HCT116 (cell line): Measurements from ENCODE around the gene GALK2. TPM values are rescaled to one million over a fixed set of nuclear protein-coding genes. Genes with fewer than 3 reads are reported as not detected.

Source experiments
- ATAC-seq: fragments of 200-7000 bp; cut with Tn5 transposase; 2 replicates; pipeline ENCODE4 v1.9.1; 2020; ENCODE audit warnings: mild to moderate bottlenecking, moderate library complexity
- BruUV-seq: library from RNA; stranded (reverse); fragments of 400-500 nt; replicated peaks from 2 replicates; lab custom pipeline; 2021; lab: Mats Ljungman, UMichigan
- CTCF ChIA-PET: fragments of 300-600 bp; sonication (Branson Sonifier 250); formaldehyde crosslinking; loops from one replicate; lab custom pipeline; 2021; ENCODE audit warnings: antibody characterized with exemption; lab: Charles Lee
- POLR2A ChIA-PET: fragments of 300-600, 350-600 bp; sonication (Branson Sonifier 250); formaldehyde crosslinking; loops from one replicate; lab custom pipeline; 2021; ENCODE audit warnings: antibody characterized with exemption; lab: Charles Lee
- RAD21 ChIA-PET, 2 experiments: fragments of 300-600 bp; sonication (Branson Sonifier 250); formaldehyde crosslinking; loops; one replicate each; lab custom pipeline; 2023; ENCODE audit warnings: low total read pairs in 2 of 2; ENCODE audit not compliant: uncharacterized antibody in 2 of 2, unreplicated experiment in 2 of 2, low non-redundant PET in 1 of 2; lab: Charles Lee
- DNase-seq: peaks from one replicate; pipeline ENCODE4 v3.0.0-alpha.2; 2010; ENCODE audit warnings: low read depth, low spot score
- H2AFZ ChIP-seq: fragments of 200-600 bp; shearing (Covaris generic), sonication (generic); 2 replicates; pipeline ENCODE4 v1.6.1; 2017; ENCODE audit warnings: low read depth, mixed run types, mixed read lengths, antibody characterized with exemption, low read length; ENCODE audit not compliant: poor library complexity, severe bottlenecking
- H3K27ac ChIP-seq: 2 replicates; pipeline ENCODE4 v1.5.1; 2012; ENCODE audit warnings: low read depth, low read length
- H3K27me3 ChIP-seq: fragments of 200-600 bp; sonication (generic); 2 replicates; pipeline ENCODE4 v1.6.1; 2016; ENCODE audit warnings: mixed run types, low read length, mixed read lengths; ENCODE audit not compliant: insufficient read depth
- H3K36me3 ChIP-seq, 2 experiments: fragments of 200-500 bp in 1 of 2; fragments of 200-600 bp in 1 of 2; sonication (Bioruptor generic) in 1 of 2; sonication (generic) in 1 of 2; 2 replicates each; pipeline versions ENCODE4 v1.5.1 to v1.6.1; 2014 to 2016; ENCODE audit warnings: low read length in 2 of 2, inconsistent platforms in 1 of 2, mixed read lengths in 1 of 2, mixed run types in 1 of 2; ENCODE audit not compliant: insufficient read depth in 2 of 2, control insufficient read depth in 1 of 2
- H3K4me1 ChIP-seq, 2 experiments: fragments of 200-600 bp in 1 of 2; sonication (generic) in 1 of 2; 2 replicates each; pipeline versions ENCODE4 v1.5.1 to v1.6.1; 2012 to 2017; ENCODE audit warnings: low read length in 2 of 2, inconsistent platforms in 1 of 2, mild to moderate bottlenecking in 1 of 2, mixed read lengths in 1 of 2, mixed run types in 1 of 2, moderate library complexity in 1 of 2; ENCODE audit not compliant: insufficient read depth in 2 of 2, control insufficient read depth in 1 of 2
- H3K4me2 ChIP-seq: fragments of 200-600 bp; sonication (generic); 2 replicates; pipeline ENCODE4 v1.6.1; 2017; ENCODE audit warnings: mixed run types, low read length, mixed read lengths
- H3K4me3 ChIP-seq, 2 experiments: fragments of 200-600 bp in 1 of 2; sonication (generic) in 1 of 2; replicated peaks in 1 of 2; 2 replicates each; pipeline ENCODE4 v1.5.1; 2011 to 2016; ENCODE audit warnings: low read length in 2 of 2, control low read depth in 1 of 2, low read depth in 1 of 2, mild to moderate bottlenecking in 1 of 2, mixed read lengths in 1 of 2, mixed run types in 1 of 2
- H3K79me2 ChIP-seq: fragments of 200-600 bp; sonication (generic); 2 replicates; pipeline ENCODE4 v1.6.1; 2017; ENCODE audit warnings: mild to moderate bottlenecking, mixed run types, low read length, moderate library complexity, mixed read lengths; ENCODE audit not compliant: insufficient read depth
- H3K9ac ChIP-seq: fragments of 200-600 bp; sonication (generic); 2 replicates; pipeline ENCODE4 v1.6.1; 2016; ENCODE audit warnings: low read length, mixed read lengths
- H3K9me2 ChIP-seq: fragments of 200-600 bp; sonication (generic), shearing (Covaris generic); 2 replicates; pipeline ENCODE4 v1.6.1; 2017; ENCODE audit warnings: mixed run types, mild to moderate bottlenecking, moderate library complexity; ENCODE audit not compliant: insufficient read depth
- H3K9me3 ChIP-seq, 2 experiments: fragments of 200-500 bp in 1 of 2; fragments of 200-600 bp in 1 of 2; sonication (Bioruptor generic) in 1 of 2; sonication (generic) in 1 of 2; 2 replicates each; pipeline ENCODE4 v1.6.1; 2014 to 2017; ENCODE audit warnings: low read length in 2 of 2, mixed read lengths in 2 of 2, inconsistent platforms in 1 of 2, low read depth in 1 of 2, mild to moderate bottlenecking in 1 of 2, mixed run types in 1 of 2, moderate library complexity in 1 of 2; ENCODE audit not compliant: control insufficient read depth in 1 of 2, insufficient read depth in 1 of 2
- H4K20me1 ChIP-seq: fragments of 200-600 bp; sonication (generic), shearing (Covaris generic); 2 replicates; pipeline ENCODE4 v1.6.1; 2017; ENCODE audit warnings: mixed run types, mild to moderate bottlenecking, moderate library complexity; ENCODE audit not compliant: insufficient read depth
- CBX3 ChIP-seq: IDR thresholded peaks from 2 replicates; pipeline ENCODE4 v1.6.1; 2012; ENCODE audit warnings: low read depth
- CEBPB ChIP-seq: IDR thresholded peaks from 2 replicates; pipeline ENCODE4 v1.6.1; 2012; ENCODE audit warnings: low read depth
- EGR1 ChIP-seq: IDR thresholded peaks from 2 replicates; pipeline ENCODE4 v1.6.1; 2012; ENCODE audit warnings: low read depth
- ELF1 ChIP-seq: IDR thresholded peaks from 2 replicates; pipeline ENCODE4 v1.6.1; 2012; ENCODE audit warnings: low read depth, borderline replicate concordance
- EZH2 ChIP-seq: fragments of 200-600 bp; sonication (generic); IDR thresholded peaks from 2 replicates; pipeline ENCODE4 v1.6.1; 2017; ENCODE audit warnings: antibody characterized with exemption, mixed run types
- EZH2phosphoT487 ChIP-seq: fragments of 200-600 bp; IDR thresholded peaks from 2 replicates; pipeline ENCODE4 v1.6.1; 2018; ENCODE audit warnings: antibody characterized with exemption, borderline replicate concordance
- POLR2A ChIP-seq: IDR thresholded peaks from 2 replicates; pipeline ENCODE4 v1.7.0; 2011; ENCODE audit warnings: borderline replicate concordance; ENCODE audit not compliant: insufficient read depth, insufficient read length; ENCODE audit errors: extremely low read depth
- POLR2AphosphoS5 ChIP-seq: IDR thresholded peaks from 2 replicates; pipeline ENCODE4 v1.6.1; 2011; ENCODE audit warnings: mild to moderate bottlenecking, low read depth, low read length, moderate library complexity
- RAD21 ChIP-seq: IDR thresholded peaks from 2 replicates; pipeline ENCODE4 v1.6.1; 2012; ENCODE audit warnings: low read depth, mild to moderate bottlenecking
- REST ChIP-seq: IDR thresholded peaks from 2 replicates; pipeline ENCODE4 v1.6.1; 2012; ENCODE audit warnings: low read depth
- SIN3A ChIP-seq: IDR thresholded peaks from 2 replicates; pipeline ENCODE4 v1.6.1; 2012; ENCODE audit warnings: low read depth
- SP1 ChIP-seq: IDR thresholded peaks from 2 replicates; pipeline ENCODE4 v1.6.1; 2012; ENCODE audit warnings: low read depth
- SRF ChIP-seq: IDR thresholded peaks from 2 replicates; pipeline ENCODE4 v1.6.1; 2012; ENCODE audit warnings: low read depth
- TCF7L2 ChIP-seq: IDR thresholded peaks from 2 replicates; pipeline ENCODE4 v1.7.0; 2011; ENCODE audit warnings: borderline replicate concordance, inconsistent platforms; ENCODE audit not compliant: insufficient read depth, insufficient read length; ENCODE audit errors: extremely low read depth
- YY1 ChIP-seq: IDR thresholded peaks from 2 replicates; pipeline ENCODE4 v1.6.1; 2011; ENCODE audit warnings: low read length, low read depth, moderate library complexity, mild to moderate bottlenecking; ENCODE audit not compliant: insufficient replicate concordance; ENCODE audit errors: extremely low read depth
- ZFX ChIP-seq: fragments of 450-650 bp; IDR thresholded peaks from 2 replicates; pipeline ENCODE4 v1.6.1; 2017
- ZNF274 ChIP-seq: fragments of 200-500 bp; sonication (Bioruptor generic); IDR thresholded peaks from 2 replicates; pipeline ENCODE4 v1.6.1; 2014; ENCODE audit warnings: mild to moderate bottlenecking, low read depth, low read length, inconsistent platforms
- intact Hi-C: fragments of 100-400 bp; cut with micrococcal nuclease; formaldehyde crosslinking; loops from 2 replicates; pipeline ENCODE4 v1.10.0; 2022
- total RNA-seq: library from RNA; stranded (reverse); gene quantifications from one replicate; pipeline ENCODE4 v1.2.1, GENCODE V29; 2021; ENCODE audit not compliant: unreplicated experiment
- TF ChIP-seq, protein P1 (sequence below): IDR thresholded peaks from 2 replicates; pipeline ENCODE4 v1.6.1; 2012

GALK2 gene
- total RNA-seq, 1 experiment from 2014 or later = 18.7 TPM

DNA sequence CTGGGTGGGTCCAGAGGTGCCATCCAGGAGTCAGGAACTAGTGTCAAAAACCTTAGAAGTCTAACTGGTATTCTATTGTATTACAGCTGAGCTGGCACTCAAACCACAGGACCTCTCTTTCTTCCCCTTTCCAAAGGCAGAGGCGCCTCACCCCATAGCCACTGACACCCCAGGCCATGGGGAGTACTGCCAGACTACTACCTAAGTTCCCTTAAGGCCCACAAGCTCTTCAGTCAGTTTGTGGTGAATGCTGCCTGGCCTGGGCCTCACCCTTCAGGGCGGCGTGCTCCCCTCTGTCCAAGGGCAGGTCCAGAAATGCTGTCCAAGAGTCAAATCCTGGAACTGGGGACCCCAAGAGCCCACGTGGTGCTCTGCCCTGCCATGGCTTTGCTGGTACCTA is 209.9 kb downstream of the GALK2 start:
- H2AFZ ChIP-seq = no peak overlapping the region
- no peaks in the 10 kb centered on the region for H3K9me2 ChIP-seq
- ATAC-seq = no peak
- ChIA-PET CTCF (no interaction called here), POLR2A (no interaction called here), RAD21 (no interaction called here)
- no peaks in the 10 kb centered on the region for H3K79me2 ChIP-seq
- no peak overlapping the region for H3K4me2 ChIP-seq
- no peaks in the 10 kb centered on the region for H3K27me3 ChIP-seq
- H3K9ac ChIP-seq = no peak overlapping the region
- H3K4me1 ChIP-seq = no peaks in the 10 kb centered on the region
- no peaks in the 10 kb centered on the region for H4K20me1 ChIP-seq
- H3K4me3 ChIP-seq = no peak overlapping the region
- no peak for TF ChIP-seq ZFX
- TF ChIP-seq CEBPB = no peak
- TF ChIP-seq REST = no peak
- TF ChIP-seq SP1 = no peak
- TF ChIP-seq POLR2A = no peak
- no peak for TF ChIP-seq SIN3A
- TF ChIP-seq EGR1 = no peak
- TF ChIP-seq SRF = no peak
- no peak for TF ChIP-seq CBX3
- TF ChIP-seq ZNF274 = no peak
- TF ChIP-seq TCF7L2 = no peak
- no peak for TF ChIP-seq POLR2AphosphoS5
- TF ChIP-seq ELF1 = no peak
- TF ChIP-seq EZH2phosphoT487 = no peak
- TF ChIP-seq EZH2 = no peak
- no peak for TF ChIP-seq YY1
- TF ChIP-seq, protein P1, sequence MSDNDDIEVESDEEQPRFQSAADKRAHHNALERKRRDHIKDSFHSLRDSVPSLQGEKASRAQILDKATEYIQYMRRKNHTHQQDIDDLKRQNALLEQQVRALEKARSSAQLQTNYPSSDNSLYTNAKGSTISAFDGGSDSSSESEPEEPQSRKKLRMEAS = no peak
- TF ChIP-seq RAD21 = no peak
- no peak overlapping the region for H3K27ac ChIP-seq
- no peaks in the 10 kb centered on the region for H3K9me3 ChIP-seq
- H3K36me3 ChIP-seq = no peaks in the 10 kb centered on the region
- BruUV-seq = no TSS peak
- intact Hi-C loops = no loop called here
- no peak for DNase-seq
